HEK293 (cell line): Measurements from ENCODE around the gene MAL.

Source experiments
- ATF2 ChIP-seq: fragments of 450-650 bp; formaldehyde crosslinking; IDR thresholded peaks from 2 replicates; pipeline ENCODE4 v1.5.1; 2016; ENCODE audit warnings: missing biosample characterization, missing genetic modification characterization, low read depth
- CTCF ChIP-seq: fragments of 450-650 bp; formaldehyde crosslinking; IDR thresholded peaks from 2 replicates; pipeline ENCODE4 v1.5.1; 2016; ENCODE audit warnings: missing biosample characterization, missing genetic modification characterization
- HIC1 ChIP-seq: fragments of 450-650 bp; formaldehyde crosslinking; IDR thresholded peaks from 2 replicates; pipeline ENCODE4 v1.5.1; 2016; ENCODE audit warnings: missing biosample characterization, missing genetic modification characterization
- SCRT2 ChIP-seq: fragments of 450-650 bp; formaldehyde crosslinking; IDR thresholded peaks from 2 replicates; pipeline ENCODE4 v1.5.1; 2016; ENCODE audit warnings: missing biosample characterization, missing genetic modification characterization
- ZNF24 ChIP-seq: fragments of 450-650 bp; formaldehyde crosslinking; IDR thresholded peaks from 2 replicates; pipeline ENCODE4 v1.5.1; 2016; ENCODE audit warnings: missing biosample characterization, missing genetic modification characterization
- ZNF391 ChIP-seq: fragments of 450-650 bp; formaldehyde crosslinking; IDR thresholded peaks from 2 replicates; pipeline ENCODE4 v1.5.1; 2016; ENCODE audit warnings: low read depth, missing biosample characterization, missing genetic modification characterization, borderline replicate concordance
- ZNF404 ChIP-seq: fragments of 450-650 bp; formaldehyde crosslinking; IDR thresholded peaks from 2 replicates; pipeline ENCODE4 v1.5.1; 2017; ENCODE audit warnings: missing biosample characterization, missing genetic modification characterization

GRCh38 chr2:95031076-95031725, 5.7 kb downstream of the MAL start:
- TF ChIP-seq ATF2 (tag by site-specific recombination) (no peak), CTCF (no peak), ZNF24 (tag by site-specific recombination) (no peak), SCRT2 (tag by site-specific recombination) (no peak), ZNF404 (tag by site-specific recombination) (no peak), HIC1 (tag by site-specific recombination) (no peak), ZNF391 (tag by site-specific recombination) (no peak)
